Activated naive CD4-positive, alpha-beta T cell (primary cell): ENCODE data around the gene CHRNA7.
"Not testable (repeated sequence)": the region's sequence is repeated elsewhere in the genome, so short reads cannot be mapped to it uniquely, and the experiment has no call there.

Experiments used
- DNase-seq, 4 experiments: peaks; one replicate each; lab custom pipeline; 2025; lab: John Stamatoyannopoulos, UW

The CHRNA7 gene

DNA sequence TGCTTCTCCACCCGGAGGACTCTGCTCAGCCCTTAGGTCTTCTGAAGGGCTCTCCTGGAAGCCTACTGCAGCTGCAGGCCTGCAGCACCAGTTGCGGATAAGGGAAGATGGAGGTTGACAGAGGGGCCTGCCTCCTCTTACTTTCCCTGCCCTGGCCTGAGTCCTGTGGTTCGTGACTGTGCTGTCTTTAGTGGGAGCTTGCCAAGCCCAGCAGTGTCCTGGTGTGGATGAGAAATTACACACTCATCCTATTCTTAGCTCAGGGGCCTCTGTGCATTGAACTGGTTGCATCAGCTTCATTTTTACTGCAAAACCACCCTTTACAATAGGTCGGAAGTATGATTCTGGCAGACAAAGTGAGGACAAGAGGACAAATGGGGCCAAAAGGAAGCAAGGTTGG, 163.5 kb downstream of the CHRNA7 start:
- DNase-seq = not testable (repeated sequence)

DNA sequence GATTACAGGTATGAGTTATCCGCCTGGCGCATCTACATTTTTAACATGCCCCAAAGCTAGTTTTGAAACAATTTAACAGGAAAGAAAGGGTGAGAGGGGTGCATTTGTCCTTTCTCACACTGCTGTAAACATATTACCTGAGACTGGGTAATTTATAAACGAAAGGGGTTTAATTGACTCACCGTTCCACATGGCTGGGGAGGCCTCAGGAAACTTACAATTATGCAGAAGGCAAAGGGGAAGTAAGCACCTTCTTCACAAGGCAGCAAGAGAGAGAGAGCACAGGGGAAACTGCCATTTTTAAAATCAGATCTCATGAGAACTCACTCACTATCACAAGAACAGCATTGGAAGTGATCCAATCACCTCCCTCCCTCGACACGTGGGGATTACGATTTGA, 165.9 kb downstream of the CHRNA7 start:
- DNase-seq = not testable (repeated sequence)

DNA sequence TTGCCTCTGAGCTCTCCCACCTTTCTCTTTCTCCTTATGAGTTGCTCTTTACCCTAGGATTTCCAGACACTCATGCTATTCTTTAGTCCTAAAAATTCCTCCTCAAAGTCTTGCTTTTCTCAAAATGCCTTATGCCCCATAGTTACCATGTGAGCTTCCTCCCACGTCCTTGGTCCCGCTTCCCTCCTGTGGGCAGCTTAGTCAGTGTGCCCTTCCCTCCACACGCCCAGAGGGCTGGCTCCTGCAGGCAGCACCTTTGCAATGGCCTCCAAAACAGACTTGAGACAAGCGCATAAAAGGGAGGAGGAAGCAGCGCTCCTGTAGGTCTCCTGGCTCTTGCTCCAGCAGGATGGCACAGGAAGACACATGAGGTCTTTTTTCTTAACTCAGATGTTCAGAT, 168.6 kb downstream of the CHRNA7 start:
- DNase-seq = not testable (repeated sequence)

DNA sequence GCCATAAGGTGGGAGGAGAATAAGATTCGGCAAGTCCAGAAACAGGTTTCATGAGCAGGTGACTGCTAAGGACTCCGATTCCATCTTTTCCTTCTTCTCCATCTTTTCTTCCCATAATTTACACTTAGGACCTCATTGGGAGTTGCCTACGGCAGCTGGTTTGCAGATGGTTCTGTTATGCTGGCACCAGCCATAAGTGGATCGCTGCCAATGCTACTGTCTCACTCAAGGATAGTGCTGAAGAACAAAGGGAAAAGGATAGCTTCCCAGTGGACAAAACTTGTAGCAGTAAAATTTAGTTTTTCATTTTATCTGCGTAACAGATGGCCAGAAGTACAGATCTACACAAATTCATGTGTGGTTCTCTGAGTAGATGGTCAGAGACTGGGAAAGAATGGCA, 178.8 kb downstream of the CHRNA7 start:
- not testable (repeated sequence) for DNase-seq

DNA sequence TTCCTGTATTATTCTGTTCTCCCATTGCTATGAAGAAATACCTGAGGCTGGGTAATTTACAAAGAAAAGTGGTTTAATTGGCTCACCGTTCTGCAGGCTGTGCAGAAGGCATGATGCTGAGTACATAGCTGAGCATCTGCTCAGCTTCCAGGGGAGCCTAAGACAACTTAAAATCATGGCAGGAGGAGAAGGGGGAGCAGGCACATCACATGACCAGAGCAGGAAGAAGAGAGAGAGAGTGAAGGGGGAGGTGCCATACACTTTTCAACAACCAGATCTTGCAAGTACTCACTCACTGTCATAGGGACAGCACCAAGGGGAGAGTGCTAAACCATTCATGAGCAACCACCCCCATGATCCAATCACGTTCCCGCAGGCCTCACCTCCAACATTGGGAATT, 188.4 kb downstream of the CHRNA7 start:
- DNase-seq = no peak
